Measurements from ENCODE around the gene EIPR1. TPM values are rescaled to one million over a fixed set of nuclear protein-coding genes. Genes with fewer than 3 reads are reported as not detected.

Gene EIPR1
- total RNA-seq, 1 experiment from 2014 or later, result 22.8 TPM

DNA sequence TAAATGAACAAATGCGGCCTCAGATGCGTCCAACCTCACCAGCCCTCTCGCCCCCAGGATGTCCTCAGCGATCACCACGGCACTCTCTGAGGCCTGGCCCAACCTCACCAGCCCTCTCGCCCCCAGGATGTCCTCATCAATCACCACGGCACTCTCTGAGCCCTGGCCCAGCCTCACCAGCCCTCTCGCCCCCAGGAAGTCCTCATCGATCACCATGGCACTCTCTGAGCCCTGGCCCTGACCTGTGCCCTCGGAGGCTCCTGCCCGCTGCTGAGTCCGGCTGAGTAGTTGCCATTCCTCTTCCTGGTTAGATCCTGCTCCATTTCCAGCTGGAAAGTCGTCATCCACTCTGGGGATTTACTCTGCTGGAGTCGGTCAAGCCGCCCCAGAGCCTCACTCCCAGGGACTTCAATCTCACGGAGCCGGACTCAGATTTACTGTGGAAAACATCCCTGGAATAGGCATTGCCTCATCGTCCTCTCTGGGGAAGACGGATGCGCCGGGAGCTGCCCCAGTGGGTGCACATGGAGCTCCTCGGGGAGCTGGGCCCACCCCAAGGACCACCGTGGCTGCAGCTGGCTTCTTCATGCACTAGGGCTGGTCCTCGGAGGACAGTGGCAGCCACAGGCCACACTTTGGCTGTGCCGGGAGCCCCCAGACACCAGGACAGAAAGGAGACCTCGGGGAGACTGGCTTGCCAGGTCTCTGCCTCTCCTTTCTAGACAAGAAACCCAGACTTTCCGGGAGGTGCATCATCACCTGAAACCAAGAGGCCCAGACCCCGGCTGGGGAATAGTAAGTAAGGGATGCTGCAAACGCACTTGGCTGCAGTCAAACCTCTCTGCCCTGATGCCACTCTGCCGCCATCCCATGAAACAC, 230.6 kb downstream of the EIPR1 start:
- Mint-ChIP-seq H3K4me1 (peaks cover 6% of the 10 kb centered on the region; the same call in 1 of the 2 replicates), H3K4me3 (no peak overlapping the region), H3K27me3 (ENCODE audit: low read depth) (no peaks in the 10 kb centered on the region), H3K27ac (no peak overlapping the region), H3K36me3 (peaks cover 18% of the 10 kb centered on the region), H3K9me3 (peaks cover 15% of the 10 kb centered on the region)
- no peak for TF ChIP-seq ESRRA (CRISPR knock-in tag; IDR thresholded peaks at IDR 0.05; ENCODE audit: borderline replicate concordance)
- TF ChIP-seq PRRX2 (CRISPR knock-in tag; IDR thresholded peaks at IDR 0.05), result no peak
- TF ChIP-seq HMGA2 (CRISPR knock-in tag; IDR thresholded peaks at IDR 0.05), result no peak
- TF ChIP-seq TP53 (CRISPR knock-in tag; IDR thresholded peaks at IDR 0.05), result no peak
- no peak for TF ChIP-seq FOXP1 (CRISPR knock-in tag; IDR thresholded peaks at IDR 0.05; ENCODE audit: borderline replicate concordance)
- no peak for TF ChIP-seq ZNF281 (CRISPR knock-in tag; IDR thresholded peaks at IDR 0.05)
- TF ChIP-seq, protein P1, sequence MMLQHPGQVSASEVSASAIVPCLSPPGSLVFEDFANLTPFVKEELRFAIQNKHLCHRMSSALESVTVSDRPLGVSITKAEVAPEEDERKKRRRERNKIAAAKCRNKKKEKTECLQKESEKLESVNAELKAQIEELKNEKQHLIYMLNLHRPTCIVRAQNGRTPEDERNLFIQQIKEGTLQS (CRISPR knock-in tag; conservative IDR thresholded peaks at IDR 0.05), result no peak
- no peak for TF ChIP-seq IRF2 (CRISPR knock-in tag; IDR thresholded peaks at IDR 0.05; ENCODE audit: borderline replicate concordance, low read depth)
- TF ChIP-seq, protein P2, sequence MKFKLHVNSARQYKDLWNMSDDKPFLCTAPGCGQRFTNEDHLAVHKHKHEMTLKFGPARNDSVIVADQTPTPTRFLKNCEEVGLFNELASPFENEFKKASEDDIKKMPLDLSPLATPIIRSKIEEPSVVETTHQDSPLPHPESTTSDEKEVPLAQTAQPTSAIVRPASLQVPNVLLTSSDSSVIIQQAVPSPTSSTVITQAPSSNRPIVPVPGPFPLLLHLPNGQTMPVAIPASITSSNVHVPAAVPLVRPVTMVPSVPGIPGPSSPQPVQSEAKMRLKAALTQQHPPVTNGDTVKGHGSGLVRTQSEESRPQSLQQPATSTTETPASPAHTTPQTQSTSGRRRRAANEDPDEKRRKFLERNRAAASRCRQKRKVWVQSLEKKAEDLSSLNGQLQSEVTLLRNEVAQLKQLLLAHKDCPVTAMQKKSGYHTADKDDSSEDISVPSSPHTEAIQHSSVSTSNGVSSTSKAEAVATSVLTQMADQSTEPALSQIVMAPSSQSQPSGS (CRISPR knock-in tag; IDR thresholded peaks at IDR 0.05; ENCODE audit: borderline replicate concordance, low read depth), result no peak
- TF ChIP-seq NFYB (CRISPR knock-in tag; conservative IDR thresholded peaks at IDR 0.05; ENCODE audit: low read depth), result no peak
- TF ChIP-seq MLX (CRISPR knock-in tag; IDR thresholded peaks at IDR 0.05), result no peak
- TF ChIP-seq NFATC4 (CRISPR knock-in tag; IDR thresholded peaks at IDR 0.05), result no peak
- no peak for TF ChIP-seq ATF1 (CRISPR knock-in tag; IDR thresholded peaks at IDR 0.05)
- no peak for TF ChIP-seq USF1 (CRISPR knock-in tag; IDR thresholded peaks at IDR 0.05)
- TF ChIP-seq SMAD4 (CRISPR knock-in tag; IDR thresholded peaks at IDR 0.05), result no peak
- no peak for TF ChIP-seq GABPB1 (CRISPR knock-in tag; IDR thresholded peaks at IDR 0.05)
- no peak for TF ChIP-seq ATF6 (CRISPR knock-in tag; IDR thresholded peaks at IDR 0.05)
- TF ChIP-seq, protein P3, sequence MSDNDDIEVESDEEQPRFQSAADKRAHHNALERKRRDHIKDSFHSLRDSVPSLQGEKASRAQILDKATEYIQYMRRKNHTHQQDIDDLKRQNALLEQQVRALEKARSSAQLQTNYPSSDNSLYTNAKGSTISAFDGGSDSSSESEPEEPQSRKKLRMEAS (CRISPR knock-in tag; IDR thresholded peaks at IDR 0.05), result no peak
- no peak for TF ChIP-seq ZNF232 (CRISPR knock-in tag; IDR thresholded peaks at IDR 0.05)
- no peak for TF ChIP-seq TEAD1 (CRISPR knock-in tag; IDR thresholded peaks at IDR 0.05)
- no peak for ATAC-seq
- ChIA-PET CTCF (no interaction called here), POLR2A (no interaction called here)
- DNase-seq (ENCODE audit: low spot score), result no peak
